GM12864 (cell line): ENCODE results near the gene LANCL2.

Source experiments
- DNase-seq: peaks from one replicate; pipeline ENCODE4 v3.0.0-alpha.2; 2011; ENCODE audit warnings: low read depth
- H3K4me3 ChIP-seq: 2 replicates; pipeline ENCODE4 v1.5.1; 2011; ENCODE audit warnings: mild to moderate bottlenecking, low read depth, low read length, control low read depth
- CTCF ChIP-seq: IDR thresholded peaks from 2 replicates; pipeline ENCODE4 v1.5.1; 2011; ENCODE audit warnings: low read depth, mild to moderate bottlenecking, moderate library complexity, low read length, control low read depth, inconsistent platforms; ENCODE audit errors: missing control alignments

LANCL2 gene

GRCh38 chr7:55362927-55363326 lies 2.2 kb upstream of the LANCL2 start:
- DNase-seq, result no peak
- no peak for TF ChIP-seq CTCF
- no peak overlapping the region for H3K4me3 ChIP-seq

DNA sequence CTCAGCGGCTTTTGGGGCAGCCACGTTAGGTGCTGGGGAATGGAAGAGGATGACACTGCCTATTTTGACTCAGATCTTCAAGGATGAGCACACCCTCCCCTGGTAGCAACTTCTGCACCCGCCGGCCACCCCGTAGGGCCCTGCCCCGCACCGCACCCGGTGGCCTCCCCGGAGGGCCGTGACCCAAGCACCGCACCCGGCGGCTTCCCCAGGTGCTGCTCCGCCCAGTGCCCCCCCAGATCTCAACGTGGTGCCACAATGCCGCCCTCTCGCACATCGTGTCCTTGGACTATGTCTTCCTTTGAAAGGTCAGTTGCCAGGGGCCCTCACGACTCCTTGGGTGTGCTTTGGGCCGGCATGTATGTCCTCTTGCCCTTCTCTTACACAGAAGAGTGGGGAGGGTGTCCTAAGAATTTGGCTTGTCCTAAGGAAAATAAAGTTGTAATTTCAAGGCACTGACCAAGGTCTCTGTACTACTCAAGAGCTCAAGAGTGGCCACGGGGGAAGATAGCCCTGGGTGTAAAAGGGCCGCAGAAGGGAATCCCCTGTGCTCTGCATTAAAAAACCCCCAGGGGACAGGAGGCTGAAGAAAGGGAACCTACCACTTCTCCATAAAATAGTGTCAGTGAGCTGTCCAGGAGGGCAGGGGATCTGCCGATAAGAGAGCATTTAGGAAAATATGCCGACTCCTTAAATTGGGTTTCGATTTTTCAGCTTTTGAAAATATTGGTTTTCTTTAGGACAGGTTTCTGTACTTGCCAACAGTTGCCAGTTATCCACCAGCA lies 1.6 kb upstream of the LANCL2 start:
- H3K4me3 ChIP-seq, result no peak overlapping the region
- no peak for DNase-seq
- no peak for TF ChIP-seq CTCF

DNA sequence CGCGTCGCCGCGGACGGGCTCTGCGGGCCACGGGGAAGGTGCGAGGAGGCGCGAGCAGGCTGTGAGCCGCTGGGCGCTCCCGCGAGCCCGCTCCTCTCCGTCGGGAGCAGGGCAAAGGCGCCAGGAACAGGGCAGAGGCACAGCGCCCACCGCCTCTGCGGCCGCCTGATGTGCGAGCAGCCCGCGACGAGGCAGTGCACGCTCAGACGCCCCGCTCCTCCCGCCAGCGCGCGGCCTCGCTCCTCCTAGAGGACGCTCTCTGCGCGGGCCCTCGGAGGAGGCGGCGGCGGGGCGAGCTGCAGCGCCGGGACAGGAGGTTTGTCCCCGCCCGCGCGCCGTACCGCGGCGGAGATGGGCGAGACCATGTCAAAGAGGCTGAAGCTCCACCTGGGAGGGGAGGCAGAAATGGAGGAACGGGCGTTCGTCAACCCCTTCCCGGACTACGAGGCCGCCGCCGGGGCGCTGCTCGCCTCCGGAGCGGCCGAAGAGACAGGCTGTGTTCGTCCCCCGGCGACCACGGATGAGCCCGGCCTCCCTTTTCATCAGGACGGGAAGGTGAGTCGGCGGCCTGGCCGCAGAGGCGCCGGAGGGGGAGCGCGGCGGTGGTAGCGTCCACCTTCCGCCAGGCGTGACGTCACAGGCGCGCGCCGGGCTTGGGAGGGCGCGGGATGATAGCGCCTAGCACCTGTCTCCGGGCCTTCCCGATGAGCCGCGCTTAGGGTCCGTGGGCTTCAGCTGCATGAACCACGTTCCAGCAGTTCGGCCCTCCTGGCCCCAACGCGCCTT lies 731 bp downstream of the LANCL2 start:
- H3K4me3 ChIP-seq, result peak overlapping the region; percentile 90
- peak; percentile 91 for DNase-seq
- TF ChIP-seq CTCF, result peak; percentile 15

DNA sequence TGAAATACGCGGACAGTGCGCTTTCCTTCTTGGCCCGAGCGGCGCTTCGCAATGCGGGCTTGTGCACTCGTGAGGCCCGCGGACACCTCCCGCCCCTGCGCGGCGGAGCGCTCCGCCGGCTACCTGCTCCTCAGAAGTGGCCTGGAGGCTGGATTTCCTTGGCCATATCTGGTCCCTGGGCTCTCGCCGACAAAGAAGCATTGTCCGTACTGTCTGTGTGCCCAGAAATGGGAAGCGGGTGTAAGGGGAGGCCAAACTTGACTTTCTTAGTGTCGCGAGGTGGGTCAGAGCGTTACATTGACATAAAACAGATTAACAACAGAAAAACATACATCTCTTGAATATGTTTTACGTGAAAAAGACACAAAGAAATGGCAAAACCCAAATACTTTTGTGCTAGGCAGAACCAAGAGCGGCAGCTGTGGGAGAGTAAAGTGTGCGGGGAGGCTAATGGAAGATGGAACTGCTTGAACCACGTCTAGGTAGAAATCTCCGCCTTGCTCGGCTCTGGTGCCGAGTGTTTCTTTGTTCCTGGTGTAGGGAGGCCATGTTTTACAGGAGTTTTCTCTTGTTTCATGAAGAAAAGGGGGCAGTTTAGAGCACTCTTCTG lies 1.4 kb downstream of the LANCL2 start:
- no peak for TF ChIP-seq CTCF
- peak overlapping the region; percentile 90 for H3K4me3 ChIP-seq
- DNase-seq, result no peak

- TF ChIP-seq CTCF, result no peak
Measured at GRCh38 chr7:55367283-55367840, 2.2 kb downstream of the LANCL2 start.

DNA sequence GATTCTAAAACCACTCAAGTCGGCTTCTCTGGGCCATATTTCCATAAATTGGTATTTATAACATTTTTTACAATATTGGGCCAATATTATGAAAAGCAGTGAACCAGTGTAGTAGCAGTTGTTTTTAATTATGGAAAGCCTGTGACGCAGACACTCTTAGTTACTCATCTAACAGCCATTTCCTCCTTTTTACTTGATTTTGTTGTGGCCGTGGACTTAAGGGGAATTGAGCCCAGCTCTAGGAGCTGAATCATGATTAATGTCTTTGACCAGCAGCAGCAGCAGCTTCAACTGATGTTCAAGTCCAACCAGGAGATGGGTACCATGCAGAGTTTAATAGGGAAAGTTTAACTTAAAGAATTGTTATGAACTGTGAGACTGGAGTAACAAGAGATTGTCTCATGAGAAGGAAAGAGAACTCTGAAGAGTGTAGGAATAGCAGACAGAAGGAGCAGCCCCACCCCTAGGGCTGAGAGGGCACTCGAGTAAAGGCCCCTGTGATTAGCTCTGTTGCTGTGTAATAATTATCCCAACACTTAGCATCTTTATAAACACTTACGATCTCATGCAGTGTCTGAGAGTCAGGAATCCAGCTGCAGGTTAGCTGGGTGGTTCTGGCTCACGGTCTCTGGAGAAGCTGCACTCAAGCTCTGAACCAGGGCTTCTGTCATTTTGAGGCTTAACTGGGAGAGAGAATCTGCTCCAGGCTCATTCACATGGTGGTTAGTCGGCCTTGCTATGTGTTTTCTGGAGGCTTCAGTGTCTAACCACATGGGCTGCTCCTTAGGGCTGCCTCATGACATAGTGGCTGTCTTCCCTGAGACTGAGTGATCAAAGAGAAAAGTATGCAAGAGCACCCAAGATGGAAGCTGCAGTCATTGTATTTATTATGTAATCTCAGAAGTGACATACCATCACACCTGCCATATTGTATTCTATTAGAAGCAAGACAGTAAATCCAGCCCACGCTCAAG lies 4.6 kb downstream of the LANCL2 start:
- no peak overlapping the region for H3K4me3 ChIP-seq
- no peak for TF ChIP-seq CTCF
- no peak for DNase-seq

More at GRCh38 chr7:55367283-55367840, 2.2 kb downstream of the LANCL2 start:
- H3K4me3 ChIP-seq, result peak overlapping the region; percentile 90
- no peak for DNase-seq
